ENCODE data around the gene AMDHD1. TPM values are rescaled to one million over a fixed set of nuclear protein-coding genes. Genes with fewer than 3 reads are reported as not detected.

Gene AMDHD1
- total and polyA plus RNA-seq, 2 of the 4 experiments (the other 2 are of a cell fraction) = under 0.01 TPM; not detected in 1

- Histone ChIP-seq H2BK5ac (ENCODE audit: low read depth, low read length, poor library complexity, severe bottlenecking) (no peak overlapping the region), H2AFZ (replicated peaks; ENCODE audit: low read length, poor library complexity) (no peak overlapping the region), H3K4ac (ENCODE audit: low read depth, low read length) (no peak overlapping the region), H2BK120ac (ENCODE audit: low read depth, low read length) (no peak overlapping the region), H2BK15ac (ENCODE audit: low read depth, low read length) (no peak overlapping the region), H3K23ac (ENCODE audit: low read depth, low read length) (no peak overlapping the region), H3K27ac (ENCODE audit: insufficient read depth, low read length) (no peak overlapping the region), H2AK9ac (replicated peaks; ENCODE audit: low read depth, low read length, poor library complexity) (no peak overlapping the region), H4K20me1 (ENCODE audit: insufficient read depth, low read length) (no peaks in the 10 kb centered on the region), H4K5ac (ENCODE audit: low read depth, low read length) (no peak overlapping the region), H3K4me3 (ENCODE audit: insufficient read depth, low read depth, low read length) (no peak overlapping the region), H3K4me2 (ENCODE audit: low read depth, low read length) (no peak overlapping the region), H3K9ac (ENCODE audit: low read depth, low read length) (no peak overlapping the region), H3K56ac (ENCODE audit: extremely low read depth, insufficient read depth, low read length) (no peak overlapping the region), H2AK5ac (ENCODE audit: low read depth, low read length) (no peak overlapping the region), H3K9me1 (ENCODE audit: insufficient read depth, low read length) (no peaks in the 10 kb centered on the region), H3K36me3 (ENCODE audit: control insufficient read depth, insufficient read depth, low read length) (no peaks in the 10 kb centered on the region), H3K14ac (replicated peaks; ENCODE audit: low read depth, low read length) (no peak overlapping the region), H3K9me3 (ENCODE audit: control insufficient read depth, insufficient read depth, low read length) (no peaks in the 10 kb centered on the region), H3K18ac (ENCODE audit: low read depth, low read length) (no peak overlapping the region), H2BK20ac (ENCODE audit: low read depth, low read length) (no peak overlapping the region), H3K4me1 (ENCODE audit: control insufficient read depth, insufficient read depth, low read length) (no peaks in the 10 kb centered on the region), H3K79me1 (ENCODE audit: low read depth in 1 of 2, low read length in 2 of 2) (no peaks in the 10 kb centered on the region), H4K91ac (ENCODE audit: insufficient read depth, low read depth, low read length) (no peak overlapping the region), H3K27me3 (ENCODE audit: control insufficient read depth, insufficient read depth, low read length) (peaks cover 7% of the 10 kb centered on the region), H4K8ac (ENCODE audit: low read depth in 2 of 2, low read length in 2 of 2) (no peak overlapping the region)
- TF ChIP-seq CHD1 (IDR thresholded peaks at IDR 0.05; ENCODE audit: low read depth, low read length) = no peak
- no TSS peak for BruUV-seq (replicated peaks)
- 50 to 85% methylated on average over 2 of the region's 6 CpGs for WGBS, 2 experiments (ENCODE audit: extremely low coverage in 2 of 2, insufficient read length in 1 of 2)
- DNase-seq (no peak), ATAC-seq (ENCODE audit: low read depth) (no peak)
- dilution Hi-C loops (cut with HindIII; ENCODE audit: low sequenced_read_pairs, unreplicated experiment) (no loop called here), in situ Hi-C loops (cut with MboI; ENCODE audit: low sequenced_read_pairs) (no loop called here), intact Hi-C loops (cut with micrococcal nuclease) (loop anchor here (2.0 kb wide), 1 partner anchor 296 kb away; no protein-coding TSS in a partner anchor)
- POLR2A ChIA-PET (ENCODE audit: unreplicated experiment) = no interaction called here
- CTCF ChIA-PET = interaction anchor here (1.1 to 1.9 kb wide), 4 partner anchors 23 to 96 kb away, joined by 3 to 11 read pairs (median 4); partner anchors contain the start of gene CCDC38
These were observed 24.0 kb upstream of the AMDHD1 start for GRCh38 chr12:95919110-95919509.
